DMS79 treated with DMSO at 0.1 percent for 48 hours (cell line): ENCODE data around the gene RAPGEFL1.
"Not testable (repeated sequence)": the region's sequence is repeated elsewhere in the genome, so short reads cannot be mapped to it uniquely, and the experiment has no call there.

Experiments used
- DNase-seq: peaks from one replicate; lab custom pipeline; 2025; lab: John Stamatoyannopoulos, UW

RAPGEFL1 gene

GRCh38 chr17:40177275-40177874, at the start of gene RAPGEFL1:
TSS of gene RAPGEFL1 (plus strand) at chr17:40177470. CDS start at chr17:40177862, 392 bp downstream.
- peak; percentile 53 for DNase-seq

- DNase-seq = no peak
Measured at GRCh38 chr17:40129498-40129897, 47.8 kb upstream of the RAPGEFL1 start.

GRCh38 chr17:40130352-40131042, 46.8 kb upstream of the RAPGEFL1 start:
- no peak for DNase-seq

- no peak for DNase-seq
Measured at GRCh38 chr17:40134184-40134583, 43.1 kb upstream of the RAPGEFL1 start.

GRCh38 chr17:40135817-40136216, 41.5 kb upstream of the RAPGEFL1 start:
- no peak for DNase-seq

- no peak for DNase-seq
Measured at GRCh38 chr17:40139566-40140058, 37.7 kb upstream of the RAPGEFL1 start.

GRCh38 chr17:40143166-40143565, 34.1 kb upstream of the RAPGEFL1 start:
- not testable (repeated sequence) for DNase-seq

GRCh38 chr17:40145476-40145875, 31.8 kb upstream of the RAPGEFL1 start:
- DNase-seq = no peak

GRCh38 chr17:40148527-40148926, 28.7 kb upstream of the RAPGEFL1 start:
- no peak for DNase-seq

GRCh38 chr17:40150276-40150675, 27.0 kb upstream of the RAPGEFL1 start:
- DNase-seq = no peak

- no peak for DNase-seq
Measured at GRCh38 chr17:40151414-40151963, 25.8 kb upstream of the RAPGEFL1 start.

GRCh38 chr17:40153603-40154236, 23.6 kb upstream of the RAPGEFL1 start:
- DNase-seq = no peak

GRCh38 chr17:40157973-40158372, 19.3 kb upstream of the RAPGEFL1 start:
- no peak for DNase-seq

GRCh38 chr17:40158438-40159013, 18.7 kb upstream of the RAPGEFL1 start:
- DNase-seq = no peak

GRCh38 chr17:40159456-40159855, 17.8 kb upstream of the RAPGEFL1 start:
- no peak for DNase-seq

GRCh38 chr17:40167685-40168261, 9.5 kb upstream of the RAPGEFL1 start:
- DNase-seq = no peak

GRCh38 chr17:40168262-40168832, 8.9 kb upstream of the RAPGEFL1 start:
- peak; percentile 46 for DNase-seq

- no peak for DNase-seq
Measured at GRCh38 chr17:40170325-40170724, 6.9 kb upstream of the RAPGEFL1 start.

- no peak for DNase-seq
Measured at GRCh38 chr17:40171750-40172149, 5.5 kb upstream of the RAPGEFL1 start.

GRCh38 chr17:40173091-40173777, 4.0 kb upstream of the RAPGEFL1 start:
- DNase-seq = no peak

- no peak for DNase-seq
Measured at GRCh38 chr17:40173778-40174135, 3.5 kb upstream of the RAPGEFL1 start.
